ENCODE measurements around the gene CPNE9.

The CPNE9 gene

GRCh38 chr3:9703736-9704346 is at the start of gene CPNE9:
TSS of gene CPNE9 (plus strand) at chr3:9703833. CDS start at chr3:9703997, 164 bp downstream.
- no peak for DNase-seq

GRCh38 chr3:9659849-9660248 is 43.8 kb upstream of the CPNE9 start:
- DNase-seq, result no peak

- DNase-seq, result no peak
Measured at GRCh38 chr3:9660972-9661371, 42.7 kb upstream of the CPNE9 start.

DNA sequence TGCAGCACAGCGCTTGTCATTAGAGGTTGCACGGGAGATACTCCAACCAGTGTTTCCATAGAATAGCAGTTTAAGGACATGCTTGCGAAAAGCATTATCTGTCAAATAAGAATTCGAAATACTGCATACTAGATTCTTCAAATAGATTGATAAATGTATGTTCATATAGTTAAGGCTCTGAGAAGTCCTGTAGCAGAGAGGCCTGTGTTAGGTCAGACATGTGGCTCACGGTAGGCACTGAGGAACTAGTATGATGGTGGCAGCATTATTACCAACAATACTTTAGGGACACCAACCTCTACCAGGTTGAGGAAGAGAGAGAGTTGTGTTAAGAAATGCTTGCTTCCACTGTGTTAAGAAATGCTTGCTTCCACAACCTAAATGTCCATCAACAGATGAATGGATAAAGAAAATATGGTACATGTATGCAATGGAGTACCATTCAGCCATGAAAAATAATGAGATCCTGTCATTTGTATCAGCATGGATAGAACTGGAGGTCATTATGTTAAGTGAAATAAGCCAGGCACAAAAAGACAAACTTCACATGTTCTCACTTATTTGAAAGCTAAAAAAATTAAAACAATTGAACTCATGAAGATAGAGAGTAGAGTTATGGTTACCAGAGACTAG is 39.4 kb upstream of the CPNE9 start:
- DNase-seq, result no peak

DNA sequence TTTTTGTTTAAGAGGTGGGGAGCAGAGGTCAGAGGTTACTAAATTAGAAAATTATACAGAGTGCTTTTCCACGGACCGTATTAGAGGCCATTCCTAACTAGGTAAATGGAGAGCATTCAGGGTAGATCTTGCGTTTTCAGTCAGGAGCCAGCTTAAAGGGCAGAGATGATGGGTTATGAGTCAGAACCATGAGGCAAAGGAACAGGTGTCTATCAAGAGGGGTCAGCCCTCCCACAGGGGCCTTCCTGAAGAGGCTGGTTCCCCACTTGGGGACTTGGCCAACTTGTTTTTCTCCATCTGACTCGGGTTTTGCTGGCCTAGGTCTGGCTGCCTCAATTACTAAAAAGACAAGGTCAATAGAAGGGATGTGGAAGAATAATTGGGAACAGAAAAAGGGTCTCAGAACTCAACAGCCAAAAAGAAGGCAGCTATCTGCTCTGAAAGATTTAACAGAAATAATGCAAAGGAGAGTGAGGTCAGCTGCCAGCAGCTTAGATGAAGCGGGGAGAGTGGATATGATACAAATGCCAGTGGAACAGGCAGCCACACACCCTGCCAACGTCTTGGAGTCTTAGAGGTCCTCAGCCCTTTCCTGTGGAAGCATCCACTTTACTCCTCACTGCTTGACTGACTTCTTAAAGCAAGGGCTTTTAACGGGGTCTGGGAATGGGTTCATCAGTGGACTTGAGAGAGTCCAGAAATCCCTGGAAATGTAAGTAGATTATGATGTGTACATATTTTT is 36.8 kb upstream of the CPNE9 start:
- DNase-seq, result no peak

DNA sequence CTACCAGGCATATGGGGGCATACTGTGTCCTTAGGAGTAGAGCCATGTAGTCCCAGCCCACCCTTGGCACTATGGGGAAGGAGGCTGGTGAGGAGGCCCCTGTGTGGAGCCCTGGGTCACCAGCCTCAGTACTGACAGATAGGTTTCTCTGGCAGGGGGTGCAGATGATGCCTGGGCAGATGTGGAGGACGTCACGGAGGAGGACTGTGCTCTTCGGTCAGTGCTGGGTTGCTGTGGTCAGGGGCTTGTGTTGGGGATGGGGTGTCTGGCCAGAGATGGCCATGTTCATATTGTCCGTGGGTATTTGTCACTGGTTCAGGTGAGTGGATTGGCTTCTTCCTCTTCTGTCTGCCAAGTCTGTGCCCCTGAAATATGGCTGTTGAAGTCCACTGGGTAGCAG is 34.4 kb upstream of the CPNE9 start:
- DNase-seq, result no peak

DNA sequence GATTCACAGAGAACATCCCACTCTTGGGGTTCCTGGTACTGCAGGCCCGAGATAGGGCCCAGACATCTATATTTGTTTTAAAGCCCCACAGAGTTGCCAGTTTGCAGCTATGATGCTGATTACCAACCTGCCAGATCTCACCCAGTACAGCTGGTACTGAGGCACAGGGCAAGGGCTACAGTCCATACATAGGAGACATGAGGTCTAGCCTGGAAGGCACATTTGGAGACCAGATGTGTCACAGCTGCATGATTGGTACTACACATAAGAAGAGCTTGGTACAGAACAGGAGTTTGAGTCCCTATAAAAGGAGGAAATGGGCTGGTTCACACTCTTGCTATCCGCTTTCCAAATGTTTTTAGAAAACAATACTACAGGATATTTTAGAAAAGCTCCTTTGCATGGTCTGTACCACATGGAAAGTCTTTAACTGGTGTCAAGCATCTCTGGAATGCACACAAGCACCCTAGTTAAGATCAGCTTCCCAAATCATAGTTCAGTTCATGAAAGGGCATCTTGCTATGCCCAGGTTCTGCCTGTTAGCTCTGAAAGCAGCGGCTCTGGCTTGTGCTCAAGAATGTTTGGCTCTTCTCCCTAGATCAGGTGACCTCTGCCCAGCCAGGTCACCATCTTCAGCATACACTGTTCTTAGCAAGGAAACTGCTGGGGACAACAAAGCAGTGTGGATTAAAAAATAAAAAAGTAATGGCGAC is 33.8 kb upstream of the CPNE9 start:
- no peak for DNase-seq

DNA sequence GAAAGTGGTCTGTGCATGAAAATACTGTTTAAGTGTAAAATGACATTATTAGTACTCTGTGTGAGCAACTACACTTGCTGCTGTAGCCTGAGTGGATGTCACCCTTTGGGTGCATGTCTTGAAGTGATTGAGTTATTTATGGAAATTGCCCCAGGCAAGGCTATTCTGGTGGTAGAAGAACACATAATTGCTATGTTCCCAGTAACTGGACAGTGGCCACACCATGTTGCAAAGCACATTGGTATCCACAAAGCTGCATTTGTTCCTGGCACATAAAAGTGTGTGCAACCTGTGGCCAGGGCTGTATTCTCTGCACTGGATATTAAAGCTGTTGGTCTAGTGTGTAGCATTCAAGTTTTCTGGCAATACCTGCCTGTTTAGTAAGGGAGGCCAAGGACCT is 30.6 kb upstream of the CPNE9 start:
- DNase-seq, result no peak

DNA sequence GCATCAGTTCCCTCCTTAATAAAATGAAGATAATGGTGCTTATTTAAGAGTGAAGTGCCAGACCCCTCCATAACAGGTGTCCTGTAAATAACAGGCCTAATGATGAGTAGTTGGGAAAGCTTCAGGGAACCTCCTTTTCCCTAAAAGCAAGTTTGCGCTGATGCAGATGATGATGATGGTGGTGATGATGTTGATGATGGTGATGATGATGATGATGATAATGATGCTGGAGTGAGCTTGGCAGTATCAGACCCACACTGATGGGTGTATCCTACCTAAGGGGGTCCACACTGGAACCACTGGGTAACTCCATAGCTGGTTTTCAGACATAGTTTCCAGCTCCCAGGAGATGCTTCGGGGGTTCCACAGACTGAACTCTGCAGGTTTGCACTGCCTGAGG is 29.9 kb upstream of the CPNE9 start:
- no peak for DNase-seq

- DNase-seq, result no peak
Measured at GRCh38 chr3:9675736-9676290, 27.8 kb upstream of the CPNE9 start.

DNA sequence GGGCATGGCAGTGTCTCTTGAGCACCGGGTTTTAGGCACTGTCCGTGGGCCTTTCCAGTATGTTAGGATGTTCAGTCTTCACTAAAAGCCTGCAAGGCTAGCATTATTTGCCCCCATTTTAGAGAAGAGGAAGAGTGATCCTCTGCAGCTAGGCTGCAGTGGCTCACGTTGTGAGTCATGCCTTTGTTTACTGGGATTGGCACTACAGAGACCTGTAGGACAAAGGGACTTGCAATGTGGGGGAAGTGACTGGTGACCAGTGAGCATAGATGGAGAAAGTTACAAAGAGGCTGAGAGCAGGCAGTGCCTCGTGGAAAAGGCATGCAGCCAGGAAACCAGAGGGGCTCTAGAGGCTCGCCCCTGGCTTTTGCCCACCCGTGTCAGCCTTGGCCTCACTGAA is 26.8 kb upstream of the CPNE9 start:
- DNase-seq, result no peak

DNA sequence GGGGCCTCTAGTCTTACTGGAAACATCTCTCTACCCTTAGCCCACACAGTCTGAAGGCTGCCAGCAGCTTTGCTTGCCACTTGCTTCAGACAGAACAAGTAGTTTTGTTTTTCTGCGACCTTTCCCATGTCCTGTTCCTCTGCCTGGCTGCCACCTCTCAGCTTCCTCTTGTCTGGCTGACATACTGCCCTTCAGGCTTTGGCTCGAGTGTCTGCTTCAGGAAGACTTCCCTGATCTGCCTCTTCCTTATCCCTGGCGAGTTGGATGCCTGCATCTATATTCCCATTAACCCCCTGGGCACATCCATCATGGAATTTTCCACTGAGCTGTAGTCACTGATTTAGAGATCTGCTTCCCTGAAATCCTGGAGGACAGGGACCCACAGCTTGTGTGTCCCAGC is 25.1 kb upstream of the CPNE9 start:
- DNase-seq, result no peak

- DNase-seq, result no peak
Measured at GRCh38 chr3:9679476-9680080, 24.1 kb upstream of the CPNE9 start.

DNA sequence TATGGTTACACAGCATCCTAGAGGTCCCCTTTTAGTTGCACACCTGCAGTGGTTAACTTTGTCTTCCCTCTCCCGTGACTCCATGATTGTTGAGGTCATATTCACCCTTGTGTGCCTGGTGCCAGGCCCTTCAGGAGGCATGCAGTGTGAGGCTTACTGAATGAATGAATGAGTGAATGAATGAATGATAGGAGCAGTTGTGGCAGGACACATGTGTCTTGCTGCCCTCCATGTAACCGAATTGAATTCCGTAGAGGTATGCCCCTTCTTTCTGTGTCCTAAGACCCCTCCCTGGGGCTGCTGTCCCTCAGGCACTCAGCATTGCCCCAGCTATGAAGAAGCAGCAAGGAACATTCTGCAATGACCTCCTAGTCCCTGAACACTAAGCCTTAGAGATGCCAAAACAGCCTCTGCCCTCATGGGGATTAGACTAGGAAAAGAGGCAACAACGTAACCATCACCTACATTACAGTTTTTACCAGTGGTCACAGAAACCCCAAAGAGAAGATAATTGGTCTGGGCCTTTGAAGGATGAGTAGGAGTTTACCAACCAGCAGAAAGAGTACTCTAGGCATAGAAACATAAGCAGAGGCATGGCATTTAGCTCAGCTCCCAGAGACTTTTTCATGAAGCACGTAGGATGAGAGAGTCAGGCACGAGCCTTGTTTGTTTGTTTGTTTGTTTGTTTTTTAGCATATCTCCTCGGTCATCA is 22.5 kb upstream of the CPNE9 start:
- no peak for DNase-seq

DNA sequence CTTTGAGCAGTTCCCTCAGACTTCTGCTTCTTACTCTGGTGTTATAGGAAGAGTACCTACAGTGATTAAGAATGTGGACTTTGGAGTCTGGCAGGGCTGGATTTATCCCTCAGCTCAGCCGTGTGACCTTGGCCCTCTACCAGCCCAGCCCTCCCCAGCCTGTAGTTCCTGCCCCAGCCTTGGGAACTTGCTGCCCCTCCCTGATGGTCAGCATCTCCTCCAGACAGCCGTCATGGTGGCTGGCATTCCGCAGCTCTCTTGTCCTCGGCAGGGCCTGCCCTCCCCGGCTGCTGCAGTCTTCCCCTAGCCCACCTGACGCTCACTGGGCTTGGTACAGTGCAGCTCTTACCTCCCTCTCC is 21.9 kb upstream of the CPNE9 start:
- DNase-seq, result no peak

- DNase-seq, result no peak
Measured at GRCh38 chr3:9682096-9682495, 21.5 kb upstream of the CPNE9 start.

DNA sequence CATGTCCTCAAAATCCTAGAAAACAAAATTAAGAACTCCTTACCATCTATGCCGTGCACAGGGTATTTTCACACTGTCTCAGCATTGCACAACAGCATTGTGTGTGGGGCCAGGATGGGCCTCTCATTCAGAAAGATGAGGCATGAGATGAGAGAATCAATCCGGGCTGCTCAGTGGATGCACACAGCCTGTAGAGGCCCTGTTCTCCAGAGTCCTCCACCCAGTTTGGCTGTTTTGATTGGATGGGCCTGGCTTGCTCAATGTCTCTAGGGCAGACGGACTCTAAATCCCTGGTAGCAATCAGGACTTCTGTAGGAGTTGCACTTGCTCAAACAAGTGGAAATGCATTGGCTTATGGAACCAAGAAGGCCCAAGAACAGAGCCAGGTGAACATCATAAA is 20.2 kb upstream of the CPNE9 start:
- no peak for DNase-seq

GRCh38 chr3:9685216-9686049 is 18.2 kb upstream of the CPNE9 start:
- DNase-seq, result no peak

GRCh38 chr3:9686050-9686550 is 17.5 kb upstream of the CPNE9 start:
- no peak for DNase-seq

DNA sequence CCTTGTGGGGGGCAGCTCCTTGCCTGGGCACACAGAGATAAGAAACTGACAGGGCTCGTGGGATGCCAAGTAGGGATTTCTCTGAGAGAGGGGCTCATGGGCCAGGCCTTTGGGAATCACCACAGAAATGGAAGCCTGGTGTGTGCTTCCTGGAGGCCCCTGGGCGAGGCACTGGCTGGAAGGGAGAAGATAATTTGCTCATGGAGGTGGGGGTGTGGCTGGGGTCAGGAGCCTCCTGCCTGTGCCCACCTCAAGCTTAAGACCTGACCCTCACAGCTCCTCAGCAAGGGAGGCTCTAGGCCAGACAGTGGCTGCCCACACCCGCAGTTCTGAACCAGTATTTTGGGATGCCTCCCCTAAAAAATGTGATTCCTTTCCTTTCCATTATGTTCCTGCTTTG is 16.9 kb upstream of the CPNE9 start:
- no peak for DNase-seq

DNA sequence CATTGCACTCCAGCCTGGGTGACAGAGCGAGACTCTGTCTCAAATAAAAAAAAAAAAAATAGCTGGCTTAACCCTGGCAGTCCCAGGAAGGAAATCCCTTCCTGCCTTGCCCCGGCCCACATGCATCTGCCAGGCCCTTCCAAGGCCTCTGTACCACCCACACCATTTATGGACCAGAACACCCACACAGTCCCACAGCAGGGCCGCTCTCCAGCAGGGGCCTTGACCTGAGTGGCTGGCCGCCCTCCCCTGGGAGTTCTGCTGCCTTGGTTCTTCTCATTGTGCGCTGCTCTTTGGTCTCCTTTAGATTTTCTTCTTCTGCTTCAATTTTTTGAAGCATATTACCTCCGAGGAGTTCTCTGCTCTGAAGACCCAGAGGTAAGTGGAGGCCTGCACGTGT is 16.1 kb upstream of the CPNE9 start:
- no peak for DNase-seq
